Mesendoderm (in vitro differentiated cells): ENCODE measurements around the gene TSPAN7.
A peak's percentile ranks its signal among the peaks of the same experiment; 100 is the strongest.

ENCODE experiments used
- DNase-seq: peaks from one replicate; pipeline ENCODE4 v3.0.0; 2013
- H2AK5ac ChIP-seq: 2 replicates; pipeline ENCODE4 v1.6.1; 2013; ENCODE audit warnings: low read length, inconsistent platforms
- H2BK120ac ChIP-seq: 2 replicates; pipeline ENCODE4 v1.6.1; 2013; ENCODE audit warnings: low read depth, mild to moderate bottlenecking, low read length, moderate library complexity, mixed read lengths
- H2BK15ac ChIP-seq: replicated peaks from 2 replicates; pipeline ENCODE4 v1.6.1; 2013; ENCODE audit warnings: low read depth, mild to moderate bottlenecking, moderate library complexity
- H2BK5ac ChIP-seq: 2 replicates; pipeline ENCODE4 v1.6.1; 2013; ENCODE audit warnings: low read length, inconsistent platforms
- H3K18ac ChIP-seq: 2 replicates; pipeline ENCODE4 v1.6.1; 2013; ENCODE audit warnings: mild to moderate bottlenecking, low read length, mixed read lengths
- H3K23ac ChIP-seq: one replicate; pipeline ENCODE4 v1.6.1; 2013; ENCODE audit warnings: low read length
- H3K27ac ChIP-seq: 2 replicates; pipeline ENCODE4 v1.5.1; 2013; ENCODE audit warnings: low read depth, mild to moderate bottlenecking, inconsistent platforms, low read length, moderate library complexity
- H3K27me3 ChIP-seq: 2 replicates; pipeline ENCODE4 v1.6.1; 2013; ENCODE audit warnings: low read length, control low read depth, mild to moderate bottlenecking, inconsistent platforms; ENCODE audit not compliant: insufficient read depth, poor library complexity
- H3K36me3 ChIP-seq: 2 replicates; pipeline ENCODE4 v1.6.1; 2013; ENCODE audit warnings: low read length, inconsistent platforms; ENCODE audit not compliant: control insufficient read depth, insufficient read depth
- H3K4ac ChIP-seq: one replicate; pipeline ENCODE4 v1.6.1; 2013; ENCODE audit warnings: low read depth, mild to moderate bottlenecking, low read length, moderate library complexity
- H3K4me1 ChIP-seq: 2 replicates; pipeline ENCODE4 v1.6.1; 2013; ENCODE audit warnings: low read depth, low read length, inconsistent platforms; ENCODE audit not compliant: control insufficient read depth
- H3K4me2 ChIP-seq: 2 replicates; pipeline ENCODE4 v1.6.1; 2013; ENCODE audit warnings: low read length
- H3K4me3 ChIP-seq: 2 replicates; pipeline ENCODE4 v1.5.1; 2013; ENCODE audit warnings: mild to moderate bottlenecking, low read length
- H3K56ac ChIP-seq: one replicate; pipeline ENCODE4 v1.6.1; 2013; ENCODE audit warnings: low read length
- H3K79me1 ChIP-seq: 2 replicates; pipeline ENCODE4 v1.6.1; 2013; ENCODE audit warnings: low read length, inconsistent platforms
- H3K79me2 ChIP-seq: 2 replicates; pipeline ENCODE4 v1.6.1; 2013; ENCODE audit warnings: mild to moderate bottlenecking, low read length; ENCODE audit not compliant: control insufficient read depth, insufficient read depth
- H3K9ac ChIP-seq: 2 replicates; pipeline ENCODE4 v1.6.1; 2013; ENCODE audit warnings: low read length, inconsistent platforms
- H4K5ac ChIP-seq: one replicate; pipeline ENCODE4 v1.6.1; 2013; ENCODE audit warnings: low read length
- H4K8ac ChIP-seq: one replicate; pipeline ENCODE4 v1.6.1; 2013; ENCODE audit warnings: low read depth, mild to moderate bottlenecking, control low read depth, low read length, moderate library complexity
- WGBS: extraction: QIAGEN DNeasy Blood & Tissue Kit; methylation state at CpG from one replicate; pipeline ENCODE4 v1.1.7; 2013; ENCODE audit warnings: low lambda C conversion rate, missing lambda C conversion rate; ENCODE audit not compliant: insufficient coverage; ENCODE audit errors: extremely low coverage; 5-methylcytosine and 5-hydroxymethylcytosine counted together

Gene TSPAN7

GRCh38 chrX:38699696-38700095, 138.4 kb downstream of the TSPAN7 start:
- H3K79me2 ChIP-seq, result no peaks in the 10 kb centered on the region
- no peak overlapping the region for H3K4me2 ChIP-seq
- no peak overlapping the region for H3K9ac ChIP-seq
- no peak overlapping the region for H2BK5ac ChIP-seq
- no peaks in the 10 kb centered on the region for H3K36me3 ChIP-seq
- H4K8ac ChIP-seq, result no peak overlapping the region
- H3K18ac ChIP-seq, result no peak overlapping the region
- no peak overlapping the region for H3K4ac ChIP-seq
- no peak overlapping the region for H4K5ac ChIP-seq
- H3K79me1 ChIP-seq, result no peaks in the 10 kb centered on the region
- no peak overlapping the region for H3K4me3 ChIP-seq
- H2AK5ac ChIP-seq, result no peak overlapping the region
- H2BK120ac ChIP-seq, result no peak overlapping the region
- WGBS, result no CpG with 5 or more reads among the region's 1 CpG
- no peak overlapping the region for H3K56ac ChIP-seq
- H3K4me1 ChIP-seq, result no peaks in the 10 kb centered on the region
- DNase-seq, result peak; percentile 20
- no peak overlapping the region for H3K23ac ChIP-seq
- H3K27me3 ChIP-seq, result no peaks in the 10 kb centered on the region
- H2BK15ac ChIP-seq, result no peak overlapping the region
- no peak overlapping the region for H3K27ac ChIP-seq

GRCh38 chrX:38701073-38701472, 139.7 kb downstream of the TSPAN7 start:
- Histone ChIP-seq H2BK15ac (no peak overlapping the region), H3K27ac (no peak overlapping the region), H4K5ac (no peak overlapping the region), H3K23ac (no peak overlapping the region), H3K4me2 (no peak overlapping the region), H3K27me3 (no peaks in the 10 kb centered on the region), H3K18ac (no peak overlapping the region), H3K36me3 (no peaks in the 10 kb centered on the region), H3K79me2 (no peaks in the 10 kb centered on the region), H3K56ac (no peak overlapping the region), H3K9ac (no peak overlapping the region), H3K4me1 (no peaks in the 10 kb centered on the region), H2AK5ac (no peak overlapping the region), H2BK120ac (no peak overlapping the region), H3K4me3 (no peak overlapping the region), H3K79me1 (no peaks in the 10 kb centered on the region), H3K4ac (no peak overlapping the region), H2BK5ac (no peak overlapping the region), H4K8ac (no peak overlapping the region)
- WGBS, result no CpG with 5 or more reads among the region's 1 CpG
- DNase-seq, result peak; percentile 51

DNA sequence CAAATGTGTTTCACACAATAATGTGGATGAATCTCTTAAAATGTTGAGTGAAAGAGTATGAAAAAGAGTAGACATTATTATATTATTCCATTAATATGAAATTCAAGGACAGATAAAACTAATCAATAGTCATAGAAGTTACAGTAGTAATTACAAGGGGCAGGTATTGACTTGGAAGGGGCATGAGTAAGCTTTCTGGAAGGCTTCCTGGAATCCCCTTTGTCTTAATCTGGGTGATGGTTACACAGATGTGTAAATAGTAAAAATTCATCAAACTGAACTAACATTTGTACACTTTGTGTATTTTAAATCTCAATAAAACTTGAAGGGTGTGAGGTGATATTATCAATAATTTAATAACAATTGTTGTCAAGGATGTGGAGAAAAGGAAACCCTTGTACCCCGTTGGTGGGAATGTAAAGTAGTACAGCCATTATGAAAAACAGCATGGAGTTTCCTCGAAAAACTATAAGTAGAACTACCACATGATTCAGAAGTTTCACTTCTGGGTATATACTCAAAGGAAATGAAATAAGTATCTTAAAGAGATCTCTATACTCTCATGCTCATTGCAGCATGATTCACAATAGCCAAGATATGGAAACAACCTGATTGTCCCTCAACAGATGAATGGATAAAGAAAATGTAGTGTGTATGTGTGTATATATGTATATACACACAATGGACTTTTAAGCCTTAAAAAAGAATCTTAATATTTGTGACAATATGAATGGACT, 143.0 kb downstream of the TSPAN7 start:
- Histone ChIP-seq H2BK15ac (no peak overlapping the region), H3K79me2 (no peaks in the 10 kb centered on the region), H3K9ac (no peak overlapping the region), H2BK120ac (no peak overlapping the region), H3K36me3 (no peaks in the 10 kb centered on the region), H3K79me1 (no peaks in the 10 kb centered on the region), H3K27me3 (no peaks in the 10 kb centered on the region), H3K27ac (no peak overlapping the region), H3K4me2 (no peak overlapping the region), H2BK5ac (no peak overlapping the region), H2AK5ac (no peak overlapping the region), H3K4me3 (no peak overlapping the region), H3K56ac (no peak overlapping the region), H3K4me1 (no peaks in the 10 kb centered on the region), H4K8ac (no peak overlapping the region), H3K18ac (no peak overlapping the region), H4K5ac (no peak overlapping the region), H3K4ac (no peak overlapping the region), H3K23ac (no peak overlapping the region)
- no CpG with 5 or more reads among the region's 2 CpGs for WGBS
- DNase-seq, result no peak

- no peak overlapping the region for H2BK15ac ChIP-seq
- H3K4me1 ChIP-seq, result no peaks in the 10 kb centered on the region
- H3K79me2 ChIP-seq, result no peaks in the 10 kb centered on the region
- WGBS, result no CpG with 5 or more reads among the region's 1 CpG
- H4K8ac ChIP-seq, result no peak overlapping the region
- no peak overlapping the region for H3K18ac ChIP-seq
- no peaks in the 10 kb centered on the region for H3K79me1 ChIP-seq
- H3K4ac ChIP-seq, result no peak overlapping the region
- peak; percentile 54 for DNase-seq
- H3K4me3 ChIP-seq, result no peak overlapping the region
- H2BK5ac ChIP-seq, result no peak overlapping the region
- H3K27me3 ChIP-seq, result no peaks in the 10 kb centered on the region
- no peak overlapping the region for H3K4me2 ChIP-seq
- no peak overlapping the region for H2BK120ac ChIP-seq
- no peak overlapping the region for H3K27ac ChIP-seq
- no peaks in the 10 kb centered on the region for H3K36me3 ChIP-seq
- no peak overlapping the region for H3K23ac ChIP-seq
- H4K5ac ChIP-seq, result no peak overlapping the region
- no peak overlapping the region for H3K56ac ChIP-seq
- H2AK5ac ChIP-seq, result no peak overlapping the region
- H3K9ac ChIP-seq, result no peak overlapping the region
These were observed 156.5 kb downstream of the TSPAN7 start for GRCh38 chrX:38717871-38718270.

GRCh38 chrX:38718311-38718710, 157.0 kb downstream of the TSPAN7 start:
- Histone ChIP-seq H3K36me3 (no peaks in the 10 kb centered on the region), H3K27ac (no peak overlapping the region), H4K8ac (no peak overlapping the region), H3K79me1 (no peaks in the 10 kb centered on the region), H3K27me3 (no peaks in the 10 kb centered on the region), H2BK120ac (no peak overlapping the region), H3K18ac (no peak overlapping the region), H3K4me2 (no peak overlapping the region), H3K4me3 (no peak overlapping the region), H3K23ac (no peak overlapping the region), H2AK5ac (no peak overlapping the region), H2BK15ac (no peak overlapping the region), H4K5ac (no peak overlapping the region), H3K56ac (no peak overlapping the region), H3K4me1 (no peaks in the 10 kb centered on the region), H2BK5ac (no peak overlapping the region), H3K9ac (no peak overlapping the region), H3K4ac (no peak overlapping the region), H3K79me2 (no peaks in the 10 kb centered on the region)
- WGBS, result no CpG with 5 or more reads among the region's 1 CpG
- DNase-seq, result no peak

DNA sequence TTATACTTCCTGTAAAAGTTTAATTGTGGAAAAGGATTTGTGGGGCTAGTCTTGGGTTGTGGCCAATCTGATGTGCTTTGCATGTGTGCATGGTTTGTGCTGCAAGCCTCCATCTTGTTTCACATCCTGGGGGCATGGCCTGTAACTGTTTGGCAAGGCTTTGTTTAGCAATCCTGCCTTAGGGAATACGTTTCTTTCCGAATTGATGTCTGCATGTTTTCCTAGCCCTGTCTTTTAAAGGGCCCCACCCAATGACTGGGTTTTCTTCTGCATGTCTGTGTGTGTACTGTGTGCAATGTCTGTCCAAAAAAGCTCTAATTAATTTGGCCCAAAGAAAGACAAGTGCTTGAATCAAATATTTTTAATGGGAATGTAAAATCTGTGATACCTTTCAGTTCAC, 165.3 kb downstream of the TSPAN7 start:
- Histone ChIP-seq H3K4me1 (no peaks in the 10 kb centered on the region), H3K27me3 (no peaks in the 10 kb centered on the region), H3K56ac (no peak overlapping the region), H2BK120ac (no peak overlapping the region), H3K4me2 (no peak overlapping the region), H3K79me1 (no peaks in the 10 kb centered on the region), H3K23ac (no peak overlapping the region), H3K79me2 (no peaks in the 10 kb centered on the region), H3K36me3 (no peaks in the 10 kb centered on the region), H4K5ac (no peak overlapping the region), H2BK15ac (no peak overlapping the region), H3K4ac (no peak overlapping the region), H3K4me3 (no peak overlapping the region), H2AK5ac (no peak overlapping the region), H2BK5ac (no peak overlapping the region), H3K18ac (no peak overlapping the region), H3K9ac (no peak overlapping the region), H3K27ac (no peak overlapping the region), H4K8ac (no peak overlapping the region)
- no peak for DNase-seq
- WGBS, result no CpG with 5 or more reads among the region's 2 CpGs
